DMS 273 (cell line): ENCODE measurements around the gene C8G.

Source experiments
- DNase-seq: peaks from one replicate; lab custom pipeline; 2025; ENCODE audit not compliant: unreplicated experiment; lab: John Stamatoyannopoulos, UW

C8G gene

GRCh38 chr9:136944519-136945332 lies at the start of gene C8G, which contains the start of gene FBXW5:
C8G (plus strand) TSS chr9:136945243; CDS start chr9:136945321, 78 bp downstream.
FBXW5 (minus strand) TSS chr9:136944738; CDS start chr9:136944083, 655 bp downstream.
- peak; percentile 98 for DNase-seq

GRCh38 chr9:136896027-136896426 lies 49.0 kb upstream of the C8G start:
- DNase-seq = no peak

- DNase-seq = no peak
Measured at GRCh38 chr9:136898483-136899100, 46.5 kb upstream of the C8G start.

GRCh38 chr9:136899196-136899595 lies 45.8 kb upstream of the C8G start:
- DNase-seq = no peak

GRCh38 chr9:136900556-136900955 lies 44.5 kb upstream of the C8G start:
- DNase-seq = no peak

- DNase-seq = no peak
Measured at GRCh38 chr9:136900988-136901515, 44.0 kb upstream of the C8G start.

- DNase-seq = no peak
Measured at GRCh38 chr9:136901516-136902258, 43.4 kb upstream of the C8G start.

- no peak for DNase-seq
Measured at GRCh38 chr9:136902259-136902821, 42.7 kb upstream of the C8G start.

- DNase-seq = peak; percentile 33
Measured at GRCh38 chr9:136903041-136903554, 41.9 kb upstream of the C8G start.

GRCh38 chr9:136906266-136906665 lies 38.8 kb upstream of the C8G start:
- no peak for DNase-seq

- DNase-seq = no peak
Measured at GRCh38 chr9:136907011-136907914, 37.8 kb upstream of the C8G start.

- DNase-seq = no peak
Measured at GRCh38 chr9:136910197-136910900, 34.7 kb upstream of the C8G start.

GRCh38 chr9:136910901-136911245 lies 34.2 kb upstream of the C8G start:
- no peak for DNase-seq

- DNase-seq = no peak
Measured at GRCh38 chr9:136913701-136914438, 31.2 kb upstream of the C8G start.

GRCh38 chr9:136915632-136916329 lies 29.3 kb upstream of the C8G start:
- no peak for DNase-seq

GRCh38 chr9:136916330-136917184 lies 28.5 kb upstream of the C8G start:
- DNase-seq = no peak

- no peak for DNase-seq
Measured at GRCh38 chr9:136917902-136918301, 27.1 kb upstream of the C8G start.
